ENCODE results near the gene ADAT3.
A peak's percentile ranks its signal among the peaks of the same experiment; 100 is the strongest.

The ADAT3 gene

GRCh38 chr19:1929021-1929742, 24.0 kb downstream of the ADAT3 start:
- Mint-ChIP-seq H3K4me3 (peak overlapping the region; percentile 68), H3K4me1 (ENCODE audit: low read depth) (peaks cover 33% of the 10 kb centered on the region), H3K36me3 (ENCODE audit: low read depth) (peaks cover 3% of the 10 kb centered on the region), H3K27me3 (no peaks in the 10 kb centered on the region), H3K9me3 (peaks cover 5% of the 10 kb centered on the region), H3K27ac (no peak overlapping the region)

DNA sequence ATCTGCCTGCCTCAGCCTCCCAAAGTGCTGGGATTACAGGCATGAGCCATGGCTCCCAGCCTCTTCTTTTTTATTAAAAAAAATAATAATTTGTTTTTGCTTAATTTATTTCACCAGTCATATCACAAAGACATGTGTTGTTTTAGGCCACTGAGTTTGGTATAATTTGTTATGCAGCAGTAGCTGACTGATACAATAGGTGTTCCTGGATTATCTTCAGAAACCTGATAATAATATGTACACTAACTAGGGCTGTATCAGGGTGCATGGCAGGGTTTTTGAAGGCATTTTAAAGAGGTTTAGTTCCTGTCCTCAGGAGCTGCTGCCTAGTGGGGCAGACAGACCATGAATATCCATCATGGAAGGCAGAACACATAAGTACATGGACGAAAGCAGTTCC, 26.2 kb downstream of the ADAT3 start:
- no peak overlapping the region for H3K4me3 Mint-ChIP-seq
- no peak overlapping the region for H3K27ac Mint-ChIP-seq
- H3K27me3 Mint-ChIP-seq: no peaks in the 10 kb centered on the region

GRCh38 chr19:1932395-1932794, 27.2 kb downstream of the ADAT3 start:
- peaks cover 33% of the 10 kb centered on the region for H3K4me1 Mint-ChIP-seq (ENCODE audit: low read depth)
- no peak overlapping the region for H3K4me3 Mint-ChIP-seq
- no peak overlapping the region for H3K27ac Mint-ChIP-seq

More for the DNA sequence above, 26.2 kb downstream of the ADAT3 start:
- Mint-ChIP-seq H3K36me3 (ENCODE audit: low read depth) (peaks cover 11% of the 10 kb centered on the region), H3K9me3 (peaks cover 5% of the 10 kb centered on the region), H3K4me1 (ENCODE audit: low read depth) (peaks cover 33% of the 10 kb centered on the region)

DNA sequence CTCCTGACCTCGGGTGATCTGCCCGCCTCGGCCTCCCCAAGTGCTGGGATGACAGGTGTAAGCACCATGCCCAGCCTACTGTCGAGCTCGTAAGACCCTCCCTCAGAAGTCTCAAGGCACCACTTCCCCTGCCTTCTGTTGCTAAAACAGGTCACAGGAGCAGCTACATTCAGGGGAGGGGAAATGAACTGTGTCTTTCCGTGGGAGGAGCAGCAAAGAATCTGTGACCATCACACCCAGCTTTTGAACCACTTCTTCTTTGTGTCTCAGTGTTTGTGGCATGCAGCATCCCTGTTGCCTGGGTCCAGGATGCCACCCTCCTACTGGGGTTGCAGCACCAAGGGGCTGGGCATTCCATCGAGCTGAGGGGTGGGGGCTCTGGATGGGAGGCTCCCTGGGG, 28.0 kb downstream of the ADAT3 start:
- Mint-ChIP-seq H3K36me3 (ENCODE audit: low read depth) (peaks cover 11% of the 10 kb centered on the region), H3K27me3 (no peaks in the 10 kb centered on the region), H3K4me1 (ENCODE audit: low read depth) (peaks cover 26% of the 10 kb centered on the region), H3K9me3 (peaks cover 5% of the 10 kb centered on the region), H3K4me3 (no peak overlapping the region), H3K27ac (no peak overlapping the region)

More at GRCh38 chr19:1932395-1932794, 27.2 kb downstream of the ADAT3 start:
- peaks cover 5% of the 10 kb centered on the region for H3K9me3 Mint-ChIP-seq
- no peaks in the 10 kb centered on the region for H3K27me3 Mint-ChIP-seq
- peaks cover 11% of the 10 kb centered on the region for H3K36me3 Mint-ChIP-seq (ENCODE audit: low read depth)

DNA sequence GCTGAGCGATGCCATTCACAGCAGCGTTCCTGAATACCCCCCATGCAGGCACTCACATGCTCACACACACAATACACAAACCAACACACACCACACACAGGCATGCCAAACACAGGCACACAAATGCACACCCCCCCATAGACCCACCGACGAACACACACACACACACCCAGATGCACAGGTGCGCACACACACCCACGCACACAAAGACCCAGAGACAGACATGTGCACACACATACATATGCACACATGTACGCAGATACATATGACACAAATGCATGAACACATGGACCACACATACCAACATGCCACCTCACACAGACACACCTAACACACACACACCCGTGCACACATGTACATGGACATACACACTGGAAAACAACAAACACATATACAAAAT, 28.7 kb downstream of the ADAT3 start:
- H3K9me3 Mint-ChIP-seq: peaks cover 5% of the 10 kb centered on the region
- no peaks in the 10 kb centered on the region for H3K27me3 Mint-ChIP-seq
- no peak overlapping the region for H3K4me3 Mint-ChIP-seq
- peaks cover 26% of the 10 kb centered on the region for H3K4me1 Mint-ChIP-seq (ENCODE audit: low read depth)
- H3K27ac Mint-ChIP-seq: no peak overlapping the region
- peaks cover 11% of the 10 kb centered on the region for H3K36me3 Mint-ChIP-seq (ENCODE audit: low read depth)

DNA sequence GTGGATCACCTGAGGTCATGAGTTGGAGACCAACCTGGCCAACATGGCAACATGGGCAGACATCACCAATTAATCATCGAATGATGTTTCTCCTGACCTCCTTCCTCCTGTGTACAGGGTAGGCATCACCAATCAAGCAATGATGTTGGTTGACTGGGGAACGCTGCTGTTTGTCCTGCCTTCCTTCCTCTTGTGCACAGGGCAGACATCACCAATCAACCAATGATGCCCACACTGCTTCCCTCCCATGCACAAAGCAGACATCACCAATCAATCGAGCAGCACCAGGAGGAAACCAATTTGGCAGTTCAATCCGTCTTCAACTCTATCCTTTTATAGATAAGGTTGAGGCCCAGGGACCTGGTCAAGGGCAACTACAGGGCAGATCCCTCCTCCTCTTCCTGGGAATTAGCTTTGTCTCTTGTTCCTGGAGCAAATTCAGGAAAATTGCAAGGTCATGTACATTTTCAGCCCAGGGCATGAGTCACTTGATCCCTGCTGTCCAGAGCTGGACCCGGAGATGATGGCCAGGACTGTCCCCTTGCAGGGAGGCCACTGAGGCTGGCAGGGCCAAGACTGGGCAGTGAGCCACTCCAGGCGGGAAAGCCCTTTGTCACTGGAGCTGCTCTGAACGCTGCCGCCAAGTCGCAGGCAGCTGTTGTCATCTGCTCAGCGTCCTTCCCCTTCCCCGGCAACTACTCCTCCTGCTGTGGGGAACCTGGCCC, 30.4 kb downstream of the ADAT3 start:
- H3K4me3 Mint-ChIP-seq: no peak overlapping the region
- H3K27me3 Mint-ChIP-seq: no peaks in the 10 kb centered on the region
- no peak overlapping the region for H3K27ac Mint-ChIP-seq
- H3K4me1 Mint-ChIP-seq (ENCODE audit: low read depth): peaks cover 25% of the 10 kb centered on the region
- peaks cover 5% of the 10 kb centered on the region for H3K9me3 Mint-ChIP-seq
- H3K36me3 Mint-ChIP-seq (ENCODE audit: low read depth): peaks cover 11% of the 10 kb centered on the region

GRCh38 chr19:1936430-1936829, 31.2 kb downstream of the ADAT3 start:
- Mint-ChIP-seq H3K9me3 (peaks cover 5% of the 10 kb centered on the region), H3K4me1 (ENCODE audit: low read depth) (peaks cover 25% of the 10 kb centered on the region), H3K36me3 (ENCODE audit: low read depth) (peaks cover 11% of the 10 kb centered on the region), H3K27me3 (no peaks in the 10 kb centered on the region), H3K4me3 (no peak overlapping the region), H3K27ac (no peak overlapping the region)

DNA sequence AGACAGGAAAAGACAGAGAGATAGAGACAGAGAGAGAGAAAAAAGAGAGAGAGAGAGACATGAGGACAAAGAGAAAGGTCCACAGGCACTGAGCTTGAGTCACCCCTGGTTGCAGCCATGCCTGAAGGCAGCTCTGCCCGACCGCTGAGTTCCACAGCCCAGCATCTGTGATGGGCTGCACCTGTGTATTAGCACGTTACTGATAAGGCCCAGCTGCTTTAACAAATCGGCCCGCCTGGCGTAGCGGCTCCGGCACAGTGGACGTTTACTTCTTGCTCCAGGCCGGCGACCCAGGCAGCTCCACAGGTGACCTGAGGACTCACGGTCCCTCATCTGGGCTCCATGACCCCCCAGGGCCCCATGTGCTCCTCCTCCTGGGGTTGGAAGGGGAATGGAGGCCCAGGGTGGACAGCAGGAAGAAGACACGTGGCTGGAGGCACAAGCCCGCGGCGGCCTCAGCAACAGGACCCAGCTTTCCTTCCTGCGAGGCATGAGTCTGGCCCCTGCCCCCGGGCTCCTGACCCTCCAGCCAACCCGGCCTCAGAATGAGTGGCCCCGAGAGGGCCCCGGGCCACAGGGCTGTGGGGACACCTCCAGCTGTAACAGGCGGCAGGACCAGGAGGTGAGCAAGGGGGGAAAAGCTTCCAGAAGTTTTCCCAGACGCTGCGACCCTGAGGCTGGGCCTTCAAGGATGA, 31.9 kb downstream of the ADAT3 start:
- H3K9me3 Mint-ChIP-seq: no peaks in the 10 kb centered on the region
- H3K36me3 Mint-ChIP-seq (ENCODE audit: low read depth): peaks cover 8% of the 10 kb centered on the region
- no peak overlapping the region for H3K27ac Mint-ChIP-seq
- no peaks in the 10 kb centered on the region for H3K27me3 Mint-ChIP-seq
- no peak overlapping the region for H3K4me3 Mint-ChIP-seq
- H3K4me1 Mint-ChIP-seq (ENCODE audit: low read depth): peaks cover 21% of the 10 kb centered on the region

DNA sequence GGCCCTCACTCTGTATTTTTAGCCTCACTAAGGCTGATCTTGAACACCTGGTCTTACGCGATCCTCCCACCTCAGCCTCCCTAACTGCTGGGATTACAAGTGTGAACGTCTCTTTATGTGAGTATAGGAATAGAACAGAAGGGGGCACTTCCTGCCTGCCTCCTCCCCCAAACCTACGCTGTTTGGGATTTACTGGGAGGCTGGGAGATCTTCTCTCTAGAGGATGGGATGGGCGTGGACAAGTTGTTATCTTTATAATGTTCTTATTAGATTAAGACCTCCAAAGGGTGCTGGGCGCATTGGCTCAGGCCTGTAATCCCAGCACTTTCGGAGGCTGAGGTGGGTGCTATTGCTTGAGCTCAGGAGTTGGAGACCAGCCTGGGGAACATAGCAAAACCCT, 32.9 kb downstream of the ADAT3 start:
- Mint-ChIP-seq H3K36me3 (ENCODE audit: low read depth) (peaks cover 8% of the 10 kb centered on the region), H3K9me3 (no peaks in the 10 kb centered on the region), H3K27ac (no peak overlapping the region), H3K4me1 (ENCODE audit: low read depth) (peaks cover 22% of the 10 kb centered on the region), H3K4me3 (no peak overlapping the region), H3K27me3 (no peaks in the 10 kb centered on the region)

DNA sequence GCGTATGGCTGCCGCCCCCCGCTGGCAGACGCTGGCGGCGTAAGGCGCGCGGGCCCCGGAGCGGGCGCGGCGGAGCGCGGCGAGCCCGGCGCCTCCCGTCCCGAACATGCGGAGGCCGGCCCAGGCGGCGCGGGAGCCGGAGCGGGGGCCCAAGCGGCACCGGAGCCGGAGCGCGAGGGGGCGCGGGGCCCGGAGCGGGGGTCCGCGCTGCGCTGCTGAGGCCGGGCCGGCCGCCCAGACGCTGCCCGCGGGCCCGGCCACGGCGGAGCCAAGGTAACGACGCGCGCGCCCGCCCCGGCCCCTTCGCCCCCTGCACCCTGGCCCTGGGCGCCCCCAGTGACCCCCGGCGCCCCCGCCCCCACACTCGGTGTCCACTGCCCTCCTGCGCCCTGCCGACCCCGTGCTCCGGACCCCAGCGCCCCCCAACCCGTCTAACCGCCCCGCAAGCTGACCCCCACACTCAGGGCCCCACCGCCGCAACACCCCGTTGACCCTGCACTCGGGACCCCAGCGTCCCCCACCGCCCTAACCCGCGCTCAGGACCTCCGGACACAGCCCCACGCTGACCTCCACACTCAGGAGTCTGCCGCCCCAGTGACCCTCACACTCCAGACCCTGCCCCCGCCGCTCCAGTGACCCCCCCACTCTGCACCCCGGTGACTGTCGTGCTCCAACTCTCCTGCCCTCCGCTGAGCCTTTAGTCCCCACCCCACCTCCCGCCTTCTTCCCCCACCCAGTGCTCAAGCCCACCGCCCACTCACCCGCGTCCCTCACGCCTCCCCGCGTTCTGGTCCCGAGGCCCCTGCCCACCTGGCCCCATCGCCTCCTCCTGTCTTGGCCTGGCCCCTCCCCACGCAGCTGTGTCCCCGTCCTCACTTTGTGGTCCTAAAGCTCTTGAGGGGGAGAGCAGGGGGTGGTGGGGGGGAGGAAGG, 36.2 kb downstream of the ADAT3 start, which contains the start of gene CSNK1G2:
Gene CSNK1G2 (plus strand): TSS at position 27 of the 932 bp plus-strand sequence. CDS start 28,601 bp downstream, outside the sequence.
- Mint-ChIP-seq H3K9me3 (no peaks in the 10 kb centered on the region), H3K27me3 (no peaks in the 10 kb centered on the region), H3K36me3 (ENCODE audit: low read depth) (peaks cover 4% of the 10 kb centered on the region), H3K27ac (peak within 1 kb of the TSS; percentile 95), H3K4me1 (ENCODE audit: low read depth) (peaks cover 34% of the 10 kb centered on the region), H3K4me3 (peak within 1 kb of the TSS; percentile 89)

- H3K27me3 Mint-ChIP-seq: no peaks in the 10 kb centered on the region
- peak overlapping the region; percentile 89 for H3K4me3 Mint-ChIP-seq
- H3K27ac Mint-ChIP-seq: peak overlapping the region; percentile 86
- H3K9me3 Mint-ChIP-seq: no peaks in the 10 kb centered on the region
- H3K4me1 Mint-ChIP-seq (ENCODE audit: low read depth): peaks cover 34% of the 10 kb centered on the region
- H3K36me3 Mint-ChIP-seq (ENCODE audit: low read depth): peaks cover 4% of the 10 kb centered on the region
Measured at GRCh38 chr19:1942078-1942933, 37.1 kb downstream of the ADAT3 start.

GRCh38 chr19:1942934-1943555, 37.8 kb downstream of the ADAT3 start:
- no peaks in the 10 kb centered on the region for H3K27me3 Mint-ChIP-seq
- peak overlapping the region; percentile 89 for H3K4me3 Mint-ChIP-seq
- peaks cover 34% of the 10 kb centered on the region for H3K4me1 Mint-ChIP-seq (ENCODE audit: low read depth)
- H3K27ac Mint-ChIP-seq: peak overlapping the region; percentile 86
- no peaks in the 10 kb centered on the region for H3K9me3 Mint-ChIP-seq
- peaks cover 4% of the 10 kb centered on the region for H3K36me3 Mint-ChIP-seq (ENCODE audit: low read depth)

GRCh38 chr19:1943661-1944087, 38.5 kb downstream of the ADAT3 start:
- Mint-ChIP-seq H3K27me3 (no peaks in the 10 kb centered on the region), H3K9me3 (no peaks in the 10 kb centered on the region), H3K4me1 (ENCODE audit: low read depth) (peaks cover 38% of the 10 kb centered on the region), H3K4me3 (peak overlapping the region; percentile 89), H3K27ac (peak overlapping the region; percentile 86), H3K36me3 (ENCODE audit: low read depth) (peaks cover 4% of the 10 kb centered on the region)

Measured in stimulated activated naive CD8-positive, alpha-beta T cell treated with anti-CD3 and anti-CD28 coated beads, Interleukin-15, Interleukin-2, amounts not matched to agents 100 ng/mL and 50 ng/mL, for 24 hours (primary cell).